Activated naive CD4-positive, alpha-beta T cell treated with anti-CD3 and anti-CD28 coated beads for 36 hours (primary cell): Measurements from ENCODE around the gene FREM1. TPM values are rescaled to one million over a fixed set of nuclear protein-coding genes. Genes with fewer than 3 reads are reported as not detected.

Source experiments
- CTCF ChIA-PET: fragments of 350-600 bp; sonication (Branson Sonifier 250); formaldehyde crosslinking; loops from one replicate; lab custom pipeline; 2021; ENCODE audit warnings: antibody characterized with exemption; lab: Charles Lee
- DNase-seq: peaks from one replicate; pipeline ENCODE4 v3.0.0-alpha.2; 2020
- H3K27ac Mint-ChIP-seq: one replicate; pipeline ENCODE4 v1.8.0; 2021; ENCODE audit warnings: mild to moderate bottlenecking, mixed read lengths
- H3K27me3 Mint-ChIP-seq: one replicate; pipeline ENCODE4 v1.8.0; 2021; ENCODE audit warnings: low read depth, mixed read lengths
- H3K36me3 Mint-ChIP-seq: one replicate; pipeline ENCODE4 v1.8.0; 2021; ENCODE audit warnings: low read depth, mixed read lengths
- H3K4me1 Mint-ChIP-seq: one replicate; pipeline ENCODE4 v1.8.0; 2021; ENCODE audit warnings: low read depth, mixed read lengths
- H3K4me3 Mint-ChIP-seq: one replicate; pipeline ENCODE4 v1.8.0; 2021; ENCODE audit warnings: mild to moderate bottlenecking, moderate library complexity, mixed read lengths
- H3K9me3 Mint-ChIP-seq: one replicate; pipeline ENCODE4 v1.8.0; 2021; ENCODE audit warnings: mixed read lengths
- intact Hi-C: fragments of 100-400 bp; cut with micrococcal nuclease; formaldehyde crosslinking; loops from one replicate; pipeline ENCODE4 v1.15.1; 2023
- total RNA-seq, 2 experiments: library from RNA; stranded (reverse); gene quantifications; one replicate each; pipeline ENCODE4 v1.2.3, GENCODE V29; 2021

Gene FREM1
- total RNA-seq, 2 experiments from 2014 or later: not detected

DNA sequence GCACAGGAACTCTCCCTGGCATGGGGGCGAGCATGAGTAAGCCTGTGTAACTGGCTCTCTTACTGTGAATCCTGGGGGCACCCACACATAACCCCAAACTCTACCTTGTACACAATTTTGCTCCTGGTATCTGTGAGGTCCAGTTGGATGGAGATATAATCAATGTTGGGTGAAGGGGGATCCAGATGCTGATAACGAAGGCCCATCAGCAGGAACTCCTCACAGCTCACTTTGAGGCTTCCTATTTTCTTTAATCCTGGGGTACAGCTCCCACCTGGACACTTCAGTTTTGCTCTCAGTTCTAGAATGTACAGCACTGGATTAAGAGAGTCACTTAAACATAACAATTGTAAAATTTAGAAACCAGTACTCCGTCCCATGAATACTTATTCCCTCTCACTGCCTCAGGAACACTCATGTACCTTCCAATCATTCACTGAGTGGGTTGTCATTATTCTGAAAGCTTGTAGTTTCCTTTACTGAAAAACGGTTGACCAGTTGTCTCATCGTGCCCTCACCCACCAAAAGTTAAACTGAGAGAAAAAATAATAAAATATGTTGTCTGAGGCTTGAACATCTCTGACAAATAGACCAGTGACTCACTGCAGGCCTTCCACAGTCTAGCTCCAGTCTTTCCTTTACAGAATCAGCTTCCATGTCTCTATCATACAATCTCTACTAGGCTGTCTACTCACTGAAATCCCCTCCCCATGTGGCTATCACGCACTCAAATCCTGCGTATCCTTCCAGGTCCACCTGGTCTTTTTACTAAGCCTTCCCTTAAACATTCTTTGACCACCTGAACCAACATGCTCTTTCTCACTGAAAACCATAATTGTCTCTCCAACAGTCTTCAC is 52.6 kb downstream of the FREM1 start:
- H3K9me3 Mint-ChIP-seq: no peaks in the 10 kb centered on the region
- intact Hi-C loops: no loop called here
- no peak overlapping the region for H3K27ac Mint-ChIP-seq
- no peak overlapping the region for H3K4me3 Mint-ChIP-seq
- no peaks in the 10 kb centered on the region for H3K36me3 Mint-ChIP-seq
- no peaks in the 10 kb centered on the region for H3K4me1 Mint-ChIP-seq
- H3K27me3 Mint-ChIP-seq: no peaks in the 10 kb centered on the region
- DNase-seq: no peak
- CTCF ChIA-PET: interaction anchor here (1.2 kb wide), 1 partner anchor 277 kb away, joined by 4 read pairs; no protein-coding TSS in a partner anchor

DNA sequence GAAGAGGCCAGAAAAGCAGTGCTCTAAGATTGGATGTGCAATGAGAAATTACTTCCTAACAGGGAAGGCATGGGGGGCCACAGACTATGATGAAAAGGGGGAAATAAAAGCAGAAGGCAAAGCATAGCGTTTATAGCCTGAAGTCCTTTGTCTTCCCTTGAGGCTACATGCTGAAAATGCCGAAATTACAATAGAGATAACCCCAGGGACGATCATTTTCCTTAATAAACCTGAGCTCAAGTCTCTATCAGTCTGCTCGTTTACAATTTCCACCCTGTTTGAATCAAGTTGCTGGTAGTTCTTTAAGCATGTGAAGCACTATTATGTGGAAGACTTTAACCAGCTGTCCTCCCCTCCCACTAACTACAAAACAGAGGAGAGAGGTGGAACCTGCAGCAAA is 60.4 kb downstream of the FREM1 start:
- H3K4me1 Mint-ChIP-seq: no peaks in the 10 kb centered on the region
- H3K27ac Mint-ChIP-seq: no peak overlapping the region
- peaks cover 2% of the 10 kb centered on the region for H3K27me3 Mint-ChIP-seq
- intact Hi-C loops: loop anchor here (5.0 kb wide), 1 partner anchor 292 kb away; no protein-coding TSS in a partner anchor
- CTCF ChIA-PET: interaction anchor here (1.2 kb wide), 1 partner anchor 26 kb away, joined by 4 read pairs; no protein-coding TSS in a partner anchor
- no peak for DNase-seq
- no peaks in the 10 kb centered on the region for H3K9me3 Mint-ChIP-seq
- H3K36me3 Mint-ChIP-seq: no peaks in the 10 kb centered on the region
- H3K4me3 Mint-ChIP-seq: no peak overlapping the region

DNA sequence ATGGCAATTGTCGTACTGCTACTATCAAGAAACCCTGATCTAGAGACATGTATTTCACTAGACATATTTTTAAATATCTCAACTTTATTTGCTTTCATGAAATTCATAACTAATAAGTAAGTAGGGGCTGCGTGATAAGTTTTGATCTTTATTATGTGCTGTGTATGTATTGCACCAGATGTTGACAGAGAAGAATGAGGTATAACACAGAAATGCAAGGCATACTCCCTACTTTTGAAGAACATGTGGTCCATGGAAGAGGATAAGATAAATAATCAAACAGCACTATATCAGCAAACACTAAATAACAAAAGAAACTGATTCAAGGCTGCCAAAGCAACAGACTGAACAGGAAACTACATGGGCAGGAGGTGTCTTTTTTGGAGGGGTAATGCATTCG is 60.9 kb downstream of the FREM1 start:
- Mint-ChIP-seq H3K36me3 (no peaks in the 10 kb centered on the region), H3K4me1 (no peaks in the 10 kb centered on the region), H3K27ac (no peak overlapping the region), H3K9me3 (no peaks in the 10 kb centered on the region), H3K4me3 (no peak overlapping the region), H3K27me3 (peaks cover 2% of the 10 kb centered on the region)
- DNase-seq: no peak
- intact Hi-C loops: loop anchor here (5.0 kb wide), 1 partner anchor 293 kb away; no protein-coding TSS in a partner anchor
- CTCF ChIA-PET: no interaction called here

DNA sequence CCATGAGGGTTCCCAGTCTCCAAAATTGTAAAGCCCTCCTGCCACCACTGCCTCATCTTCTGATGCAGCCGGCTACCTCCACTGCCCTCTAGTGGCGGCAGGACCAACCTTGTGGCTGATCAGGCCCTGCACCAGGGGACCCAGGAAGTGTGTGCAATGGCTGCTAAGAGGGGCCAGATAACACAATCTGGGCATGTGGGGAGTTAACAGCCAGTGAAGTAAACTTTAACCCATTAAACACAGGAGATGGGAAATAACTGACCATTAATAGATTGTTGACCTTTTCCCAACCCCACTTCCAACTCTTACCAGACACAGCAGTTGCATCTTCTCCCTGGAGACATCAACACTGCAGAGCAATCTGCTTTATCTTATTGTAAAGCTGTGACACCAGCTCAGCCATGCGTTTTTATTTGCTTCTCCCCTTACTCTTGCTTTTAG is 63.3 kb downstream of the FREM1 start:
- peak; percentile 77 for DNase-seq
- CTCF ChIA-PET: interaction anchor here (0.8 to 1.4 kb wide), 4 partner anchors 8 to 43 kb away, joined by 3 to 8 read pairs (median 4); no protein-coding TSS in a partner anchor
- Mint-ChIP-seq H3K36me3 (no peaks in the 10 kb centered on the region), H3K4me1 (no peaks in the 10 kb centered on the region), H3K27ac (no peak overlapping the region), H3K4me3 (no peak overlapping the region), H3K9me3 (no peaks in the 10 kb centered on the region), H3K27me3 (peaks cover 2% of the 10 kb centered on the region)
- intact Hi-C loops: loop anchor here (5.0 kb wide), 1 partner anchor 295 kb away; no protein-coding TSS in a partner anchor

DNA sequence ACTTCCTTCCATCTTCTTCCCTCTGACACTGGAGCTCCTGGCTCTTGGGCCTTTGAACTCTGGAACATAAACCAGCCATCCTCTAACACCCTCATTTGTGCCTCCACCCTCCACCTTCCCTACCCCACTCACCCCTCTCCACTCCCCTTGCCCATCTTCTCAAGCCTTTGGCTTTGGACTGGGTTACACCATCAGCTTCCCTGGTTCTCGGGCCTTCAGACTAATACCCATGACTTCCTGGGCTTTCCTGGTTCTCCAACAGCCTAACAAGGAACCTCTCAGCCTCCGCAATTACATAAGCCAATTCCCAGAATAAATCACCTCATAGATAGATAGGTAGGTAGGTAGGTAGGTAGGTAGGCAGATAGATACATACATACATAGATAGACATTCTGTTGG is 67.1 kb downstream of the FREM1 start:
- Mint-ChIP-seq H3K4me3 (no peak overlapping the region), H3K36me3 (no peaks in the 10 kb centered on the region), H3K4me1 (no peaks in the 10 kb centered on the region), H3K27me3 (peaks cover 4% of the 10 kb centered on the region), H3K9me3 (no peaks in the 10 kb centered on the region), H3K27ac (no peak overlapping the region)
- intact Hi-C loops: no loop called here
- CTCF ChIA-PET: no interaction called here
- no peak for DNase-seq

DNA sequence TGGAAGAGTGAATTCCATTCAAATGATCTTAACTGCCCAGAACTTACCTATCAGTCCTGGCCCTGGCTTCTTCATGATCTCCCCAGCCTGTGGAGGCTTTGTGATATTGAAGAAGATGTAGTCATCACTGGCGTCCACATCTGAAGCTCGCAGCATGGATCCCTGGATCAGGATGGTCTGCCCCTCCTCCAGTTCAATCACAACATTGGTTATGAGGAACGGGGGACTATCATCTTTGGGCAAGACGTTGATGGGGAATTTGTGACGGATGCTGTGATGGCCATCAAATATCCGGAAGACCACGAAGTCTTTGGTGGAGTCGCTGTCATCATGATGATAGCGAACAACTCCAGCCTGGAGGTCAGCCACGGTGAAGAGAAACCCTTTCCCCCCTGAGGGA is 68.0 kb downstream of the FREM1 start:
- CTCF ChIA-PET: no interaction called here
- no peak for DNase-seq
- no peak overlapping the region for H3K27ac Mint-ChIP-seq
- intact Hi-C loops: no loop called here
- no peak overlapping the region for H3K4me3 Mint-ChIP-seq
- H3K4me1 Mint-ChIP-seq: no peaks in the 10 kb centered on the region
- H3K9me3 Mint-ChIP-seq: no peaks in the 10 kb centered on the region
- H3K36me3 Mint-ChIP-seq: no peaks in the 10 kb centered on the region
- peaks cover 8% of the 10 kb centered on the region for H3K27me3 Mint-ChIP-seq

DNA sequence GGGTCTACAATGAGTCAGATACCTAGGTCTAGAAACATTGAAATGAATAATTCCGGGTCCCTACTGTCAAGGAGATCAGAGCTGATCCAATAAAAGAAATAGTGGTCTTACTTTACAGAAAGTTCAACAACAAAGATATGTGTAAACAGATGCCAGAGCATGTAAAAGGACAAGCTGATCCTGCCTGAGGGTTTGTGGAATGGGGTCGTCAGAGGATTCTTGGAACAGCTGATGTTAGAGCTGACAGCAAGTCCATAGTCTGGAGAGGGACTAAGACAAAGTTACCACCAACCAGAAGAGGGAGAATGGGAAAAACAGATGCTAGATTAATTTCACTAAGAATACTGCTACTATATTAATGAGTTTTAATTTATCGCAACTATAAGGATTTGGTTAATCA is 71.5 kb downstream of the FREM1 start:
- no peak for DNase-seq
- Mint-ChIP-seq H3K36me3 (no peaks in the 10 kb centered on the region), H3K4me1 (no peaks in the 10 kb centered on the region), H3K4me3 (no peak overlapping the region), H3K9me3 (no peaks in the 10 kb centered on the region), H3K27me3 (peaks cover 9% of the 10 kb centered on the region), H3K27ac (no peak overlapping the region)
- intact Hi-C loops: no loop called here
- CTCF ChIA-PET: interaction anchor here (1.6 kb wide), 1 partner anchor 8 kb away, joined by 8 read pairs; no protein-coding TSS in a partner anchor

DNA sequence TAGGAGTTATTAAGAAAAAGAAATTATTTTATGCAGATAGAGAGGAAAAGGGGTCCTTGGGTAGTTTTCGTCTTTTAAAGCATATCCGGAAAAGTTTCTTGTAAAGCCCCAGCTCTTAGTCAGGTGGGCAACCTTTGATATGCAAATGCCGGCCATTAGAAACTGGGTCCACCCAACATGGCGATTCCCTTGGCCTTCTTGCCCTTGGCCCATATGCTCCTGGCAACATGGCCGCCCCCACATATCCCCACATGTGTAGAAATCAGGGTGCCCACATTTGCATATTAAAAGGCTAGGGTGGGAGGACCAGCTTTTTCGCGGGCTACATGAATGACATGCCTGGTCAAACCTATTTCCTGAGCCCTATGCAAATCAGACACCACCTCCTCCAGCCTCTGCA is 73.3 kb downstream of the FREM1 start:
- no peaks in the 10 kb centered on the region for H3K36me3 Mint-ChIP-seq
- intact Hi-C loops: no loop called here
- no peaks in the 10 kb centered on the region for H3K4me1 Mint-ChIP-seq
- H3K27ac Mint-ChIP-seq: no peak overlapping the region
- no peak overlapping the region for H3K4me3 Mint-ChIP-seq
- peaks cover 9% of the 10 kb centered on the region for H3K27me3 Mint-ChIP-seq
- CTCF ChIA-PET: no interaction called here
- no peak for DNase-seq
- no peaks in the 10 kb centered on the region for H3K9me3 Mint-ChIP-seq

DNA sequence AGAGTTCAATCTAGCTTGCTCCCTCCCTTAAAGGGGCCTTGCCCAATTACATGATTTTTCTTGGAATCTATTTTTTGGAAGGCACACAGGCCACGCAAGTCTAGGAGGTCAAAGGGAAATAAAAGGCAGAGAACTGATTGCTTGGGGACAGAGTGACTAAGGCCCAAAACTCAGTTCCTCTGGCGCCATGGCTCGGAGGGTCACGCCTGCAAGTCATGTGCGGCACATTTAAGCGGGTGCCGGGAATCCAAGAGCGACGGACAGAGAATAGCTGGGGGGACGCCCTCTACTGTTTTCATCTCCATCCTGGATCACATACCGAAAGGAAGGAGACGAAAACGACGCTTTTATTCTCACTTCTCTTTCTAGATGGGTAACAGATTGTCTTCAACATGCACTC is 78.6 kb downstream of the FREM1 start:
- CTCF ChIA-PET: no interaction called here
- Mint-ChIP-seq H3K27ac (no peak overlapping the region), H3K4me1 (no peaks in the 10 kb centered on the region), H3K27me3 (no peaks in the 10 kb centered on the region), H3K36me3 (no peaks in the 10 kb centered on the region), H3K4me3 (no peak overlapping the region), H3K9me3 (peaks cover 2% of the 10 kb centered on the region)
- intact Hi-C loops: no loop called here
- DNase-seq: no peak

DNA sequence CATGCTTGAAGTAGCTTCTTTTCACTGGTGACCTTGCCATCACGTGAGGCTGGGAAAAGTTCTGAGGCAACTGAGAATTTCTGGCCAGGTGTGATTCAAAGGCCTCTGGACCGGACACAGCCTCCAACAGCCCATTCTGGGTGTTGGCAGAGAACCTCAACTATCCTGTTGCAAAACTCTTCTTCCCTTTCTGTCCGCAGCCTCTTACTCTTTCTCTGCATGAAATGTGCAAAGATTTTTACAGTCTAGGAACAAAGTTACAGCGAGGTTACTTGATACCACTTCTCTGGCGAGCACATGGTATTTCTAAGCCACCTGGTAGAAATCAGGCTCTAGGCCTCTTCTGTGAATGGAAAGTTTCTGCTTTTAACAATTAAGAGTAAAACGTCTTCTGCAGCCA is 79.2 kb downstream of the FREM1 start:
- Mint-ChIP-seq H3K27ac (no peak overlapping the region), H3K9me3 (peaks cover 2% of the 10 kb centered on the region), H3K4me1 (no peaks in the 10 kb centered on the region), H3K36me3 (no peaks in the 10 kb centered on the region), H3K4me3 (no peak overlapping the region), H3K27me3 (no peaks in the 10 kb centered on the region)
- no peak for DNase-seq
- CTCF ChIA-PET: no interaction called here
- intact Hi-C loops: no loop called here

DNA sequence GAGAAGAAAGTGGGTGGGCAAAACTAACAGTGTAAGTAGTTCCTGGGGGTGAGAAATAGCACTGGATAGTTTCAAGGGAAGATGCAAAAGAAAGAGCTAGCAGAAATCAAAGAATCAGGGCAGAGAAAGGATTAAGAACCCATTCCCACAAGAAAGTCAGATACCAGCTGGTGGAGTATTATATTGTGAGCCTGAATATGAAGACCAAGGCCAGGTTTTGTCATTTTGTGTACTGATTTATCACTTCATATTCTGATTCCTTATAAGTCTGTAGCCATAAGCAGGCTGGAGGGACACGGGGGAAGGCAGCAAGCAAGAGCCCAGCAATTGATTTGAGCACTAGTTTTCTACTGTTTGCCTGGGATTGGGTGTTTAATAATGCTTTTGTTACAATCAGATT is 80.2 kb downstream of the FREM1 start:
- intact Hi-C loops: no loop called here
- Mint-ChIP-seq H3K9me3 (peaks cover 2% of the 10 kb centered on the region), H3K27me3 (no peaks in the 10 kb centered on the region), H3K4me1 (no peaks in the 10 kb centered on the region), H3K27ac (no peak overlapping the region), H3K36me3 (no peaks in the 10 kb centered on the region), H3K4me3 (no peak overlapping the region)
- no peak for DNase-seq
- CTCF ChIA-PET: interaction anchor here (1.2 kb wide), 1 partner anchor 17 kb away, joined by 3 read pairs; no protein-coding TSS in a partner anchor

DNA sequence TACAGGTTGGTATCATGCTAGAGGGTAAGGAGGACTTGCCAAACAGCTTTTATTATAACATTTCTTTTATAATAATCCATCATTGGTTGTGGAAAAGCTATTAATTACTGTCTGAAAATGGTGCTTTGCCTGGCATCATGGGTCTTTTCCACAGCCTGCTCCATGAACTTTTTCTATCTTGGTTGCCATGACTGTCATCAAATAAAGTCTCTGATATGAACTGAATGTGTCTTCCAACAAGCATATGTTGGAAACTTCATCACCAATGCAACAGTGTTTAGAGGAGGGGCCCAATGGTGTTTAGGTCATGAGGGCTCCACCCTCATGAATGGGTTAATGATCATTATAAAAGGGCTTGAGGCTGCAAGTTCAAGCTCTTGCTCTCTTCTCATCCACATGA is 81.0 kb downstream of the FREM1 start:
- Mint-ChIP-seq H3K36me3 (no peaks in the 10 kb centered on the region), H3K27me3 (no peaks in the 10 kb centered on the region), H3K4me1 (no peaks in the 10 kb centered on the region), H3K27ac (no peak overlapping the region), H3K9me3 (peaks cover 2% of the 10 kb centered on the region), H3K4me3 (no peak overlapping the region)
- DNase-seq: no peak
- intact Hi-C loops: no loop called here
- CTCF ChIA-PET: interaction anchor here (1.2 kb wide), 1 partner anchor 18 kb away, joined by 3 read pairs; no protein-coding TSS in a partner anchor

DNA sequence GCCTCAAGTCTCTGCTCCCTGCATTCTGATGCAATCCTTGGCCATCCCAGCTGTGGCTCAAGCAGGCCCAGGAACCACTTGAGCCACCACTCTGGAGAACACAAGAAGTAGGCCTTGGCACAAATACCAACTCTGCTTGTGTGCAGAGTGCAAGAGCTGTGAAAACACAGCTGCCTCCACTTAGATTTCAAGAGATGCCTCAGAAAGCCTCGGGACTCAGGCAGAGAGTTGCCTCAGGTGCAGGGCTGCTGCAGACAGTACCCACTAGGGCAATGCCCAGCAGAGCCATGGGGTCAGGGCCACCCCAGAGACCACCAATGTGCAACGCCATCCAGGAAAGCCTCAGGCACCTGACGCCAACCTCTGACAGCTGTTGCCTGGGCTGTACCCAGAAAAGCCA is 82.4 kb downstream of the FREM1 start:
- Mint-ChIP-seq H3K4me1 (no peaks in the 10 kb centered on the region), H3K27me3 (no peaks in the 10 kb centered on the region), H3K36me3 (no peaks in the 10 kb centered on the region), H3K27ac (no peak overlapping the region), H3K4me3 (no peak overlapping the region), H3K9me3 (peaks cover 2% of the 10 kb centered on the region)
- intact Hi-C loops: no loop called here
- DNase-seq: no peak
- CTCF ChIA-PET: no interaction called here
